HEK293 (cell line): ENCODE results near the gene POLR2E.

Experiments
- CTCF ChIP-seq: fragments of 450-650 bp; formaldehyde crosslinking; IDR thresholded peaks from 2 replicates; pipeline ENCODE4 v1.5.1; 2016; ENCODE audit warnings: missing biosample characterization, missing genetic modification characterization
- HIC1 ChIP-seq: fragments of 450-650 bp; formaldehyde crosslinking; IDR thresholded peaks from 2 replicates; pipeline ENCODE4 v1.5.1; 2016; ENCODE audit warnings: missing biosample characterization, missing genetic modification characterization
- MYNN ChIP-seq: fragments of 450-650 bp; formaldehyde crosslinking; IDR thresholded peaks from 2 replicates; pipeline ENCODE4 v1.5.1; 2016; ENCODE audit warnings: missing biosample characterization, missing genetic modification characterization, borderline replicate concordance
- REPIN1 ChIP-seq: fragments of 450-650 bp; formaldehyde crosslinking; IDR thresholded peaks from 2 replicates; pipeline ENCODE4 v1.5.1; 2017; ENCODE audit warnings: missing biosample characterization, missing genetic modification characterization, low read depth
- YY2 ChIP-seq: fragments of 450-650 bp; formaldehyde crosslinking; IDR thresholded peaks from 2 replicates; pipeline ENCODE4 v1.5.1; 2016; ENCODE audit warnings: missing biosample characterization, missing genetic modification characterization
- ZBTB17 ChIP-seq: fragments of 450-650 bp; formaldehyde crosslinking; IDR thresholded peaks from 2 replicates; pipeline ENCODE4 v1.5.1; 2016; ENCODE audit warnings: missing biosample characterization, missing genetic modification characterization
- ZBTB20 ChIP-seq: fragments of 450-650 bp; formaldehyde crosslinking; IDR thresholded peaks from 2 replicates; pipeline ENCODE4 v1.5.1; 2016; ENCODE audit warnings: missing biosample characterization, missing genetic modification characterization
- ZIC2 ChIP-seq: fragments of 450-650 bp; formaldehyde crosslinking; IDR thresholded peaks from 2 replicates; pipeline ENCODE4 v1.5.1; 2016; ENCODE audit warnings: missing biosample characterization, missing genetic modification characterization
- ZNF10 ChIP-seq: fragments of 450-650 bp; formaldehyde crosslinking; IDR thresholded peaks from 2 replicates; pipeline ENCODE4 v1.5.1; 2017; ENCODE audit warnings: missing biosample characterization, missing genetic modification characterization
- ZNF280C ChIP-seq: fragments of 450-650 bp; formaldehyde crosslinking; IDR thresholded peaks from 2 replicates; pipeline ENCODE4 v1.5.1; 2016; ENCODE audit warnings: missing biosample characterization, missing genetic modification characterization
- ZNF48 ChIP-seq: fragments of 450-650 bp; formaldehyde crosslinking; IDR thresholded peaks from 2 replicates; pipeline ENCODE4 v1.5.1; 2016; ENCODE audit warnings: missing biosample characterization, missing genetic modification characterization
- ZNF510 ChIP-seq: fragments of 450-650 bp; formaldehyde crosslinking; IDR thresholded peaks from 2 replicates; pipeline ENCODE4 v1.5.1; 2018; ENCODE audit warnings: mild to moderate bottlenecking, missing genetic modification characterization, missing biosample characterization; ENCODE audit not compliant: insufficient replicate concordance
- ZNF514 ChIP-seq: fragments of 450-650 bp; formaldehyde crosslinking; IDR thresholded peaks from 2 replicates; pipeline ENCODE4 v1.5.1; 2016; ENCODE audit warnings: missing biosample characterization, missing genetic modification characterization
- ZNF830 ChIP-seq: fragments of 450-650 bp; IDR thresholded peaks from 2 replicates; pipeline ENCODE4 v1.5.0; 2018; ENCODE audit warnings: missing biosample characterization, missing genetic modification characterization, low read depth, mild to moderate bottlenecking, moderate library complexity
- ZSCAN23 ChIP-seq: fragments of 450-650 bp; formaldehyde crosslinking; IDR thresholded peaks from 2 replicates; pipeline ENCODE4 v1.5.1; 2016; ENCODE audit warnings: missing biosample characterization, missing genetic modification characterization
- TF ChIP-seq, protein P1 (sequence below): fragments of 450-650 bp; formaldehyde crosslinking; IDR thresholded peaks from 2 replicates; pipeline ENCODE4 v1.5.1; 2016; ENCODE audit warnings: missing biosample characterization, missing genetic modification characterization, borderline replicate concordance
- TF ChIP-seq, protein P2 (sequence below): fragments of 450-650 bp; formaldehyde crosslinking; IDR thresholded peaks from 2 replicates; pipeline ENCODE4 v1.5.1; 2016; ENCODE audit warnings: missing biosample characterization, missing genetic modification characterization
- TF ChIP-seq, protein P3 (sequence below): fragments of 450-650 bp; formaldehyde crosslinking; IDR thresholded peaks from 2 replicates; pipeline ENCODE4 v1.5.1; 2017; ENCODE audit warnings: missing biosample characterization, missing genetic modification characterization

Gene POLR2E

GRCh38 chr19:1039646-1040475 is 55.3 kb downstream of the POLR2E start, which contains the start of gene ABCA7 (continued):
- TF ChIP-seq, protein P1, sequence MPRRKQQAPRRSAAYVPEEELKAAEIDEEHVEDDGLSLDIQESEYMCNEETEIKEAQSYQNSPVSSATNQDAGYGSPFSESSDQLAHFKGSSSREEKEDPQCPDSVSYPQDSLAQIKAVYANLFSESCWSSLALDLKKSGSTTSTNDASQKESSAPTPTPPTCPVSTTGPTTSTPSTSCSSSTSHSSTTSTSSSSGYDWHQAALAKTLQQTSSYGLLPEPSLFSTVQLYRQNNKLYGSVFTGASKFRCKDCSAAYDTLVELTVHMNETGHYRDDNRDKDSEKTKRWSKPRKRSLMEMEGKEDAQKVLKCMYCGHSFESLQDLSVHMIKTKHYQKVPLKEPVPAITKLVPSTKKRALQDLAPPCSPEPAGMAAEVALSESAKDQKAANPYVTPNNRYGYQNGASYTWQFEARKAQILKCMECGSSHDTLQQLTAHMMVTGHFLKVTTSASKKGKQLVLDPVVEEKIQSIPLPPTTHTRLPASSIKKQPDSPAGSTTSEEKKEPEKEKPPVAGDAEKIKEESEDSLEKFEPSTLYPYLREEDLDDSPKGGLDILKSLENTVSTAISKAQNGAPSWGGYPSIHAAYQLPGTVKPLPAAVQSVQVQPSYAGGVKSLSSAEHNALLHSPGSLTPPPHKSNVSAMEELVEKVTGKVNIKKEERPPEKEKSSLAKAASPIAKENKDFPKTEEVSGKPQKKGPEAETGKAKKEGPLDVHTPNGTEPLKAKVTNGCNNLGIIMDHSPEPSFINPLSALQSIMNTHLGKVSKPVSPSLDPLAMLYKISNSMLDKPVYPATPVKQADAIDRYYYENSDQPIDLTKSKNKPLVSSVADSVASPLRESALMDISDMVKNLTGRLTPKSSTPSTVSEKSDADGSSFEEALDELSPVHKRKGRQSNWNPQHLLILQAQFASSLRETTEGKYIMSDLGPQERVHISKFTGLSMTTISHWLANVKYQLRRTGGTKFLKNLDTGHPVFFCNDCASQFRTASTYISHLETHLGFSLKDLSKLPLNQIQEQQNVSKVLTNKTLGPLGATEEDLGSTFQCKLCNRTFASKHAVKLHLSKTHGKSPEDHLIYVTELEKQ (tag by site-specific recombination), result no peak
- TF ChIP-seq ZBTB20, result peak; percentile 61; the same call in 1 of the 2 replicates
- no peak for TF ChIP-seq ZNF514 (tag by site-specific recombination)
- no peak for TF ChIP-seq ZNF48 (tag by site-specific recombination)
- TF ChIP-seq, protein P2, sequence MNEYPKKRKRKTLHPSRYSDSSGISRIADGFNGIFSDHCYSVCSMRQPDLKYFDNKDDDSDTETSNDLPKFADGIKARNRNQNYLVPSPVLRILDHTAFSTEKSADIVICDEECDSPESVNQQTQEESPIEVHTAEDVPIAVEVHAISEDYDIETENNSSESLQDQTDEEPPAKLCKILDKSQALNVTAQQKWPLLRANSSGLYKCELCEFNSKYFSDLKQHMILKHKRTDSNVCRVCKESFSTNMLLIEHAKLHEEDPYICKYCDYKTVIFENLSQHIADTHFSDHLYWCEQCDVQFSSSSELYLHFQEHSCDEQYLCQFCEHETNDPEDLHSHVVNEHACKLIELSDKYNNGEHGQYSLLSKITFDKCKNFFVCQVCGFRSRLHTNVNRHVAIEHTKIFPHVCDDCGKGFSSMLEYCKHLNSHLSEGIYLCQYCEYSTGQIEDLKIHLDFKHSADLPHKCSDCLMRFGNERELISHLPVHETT (tag by site-specific recombination), result no peak; the same call in 1 of the 2 replicates
- TF ChIP-seq ZBTB17 (tag by site-specific recombination), result peak; percentile 57
- peak; percentile 94 for TF ChIP-seq HIC1 (tag by site-specific recombination)
- no peak for TF ChIP-seq ZNF830 (tag by site-specific recombination)
- TF ChIP-seq MYNN (tag by site-specific recombination), result no peak
- TF ChIP-seq YY2 (tag by site-specific recombination), result no peak
- TF ChIP-seq, protein P3, sequence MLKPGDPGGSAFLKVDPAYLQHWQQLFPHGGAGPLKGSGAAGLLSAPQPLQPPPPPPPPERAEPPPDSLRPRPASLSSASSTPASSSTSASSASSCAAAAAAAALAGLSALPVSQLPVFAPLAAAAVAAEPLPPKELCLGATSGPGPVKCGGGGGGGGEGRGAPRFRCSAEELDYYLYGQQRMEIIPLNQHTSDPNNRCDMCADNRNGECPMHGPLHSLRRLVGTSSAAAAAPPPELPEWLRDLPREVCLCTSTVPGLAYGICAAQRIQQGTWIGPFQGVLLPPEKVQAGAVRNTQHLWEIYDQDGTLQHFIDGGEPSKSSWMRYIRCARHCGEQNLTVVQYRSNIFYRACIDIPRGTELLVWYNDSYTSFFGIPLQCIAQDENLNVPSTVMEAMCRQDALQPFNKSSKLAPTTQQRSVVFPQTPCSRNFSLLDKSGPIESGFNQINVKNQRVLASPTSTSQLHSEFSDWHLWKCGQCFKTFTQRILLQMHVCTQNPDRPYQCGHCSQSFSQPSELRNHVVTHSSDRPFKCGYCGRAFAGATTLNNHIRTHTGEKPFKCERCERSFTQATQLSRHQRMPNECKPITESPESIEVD (tag by site-specific recombination), result no peak
- TF ChIP-seq REPIN1 (tag by site-specific recombination), result no peak
- no peak for TF ChIP-seq ZNF280C (tag by site-specific recombination)
- TF ChIP-seq ZIC2, result peak; percentile 67; the same call in 1 of the 2 replicates
- no peak for TF ChIP-seq ZNF510 (tag by site-specific recombination)
- TF ChIP-seq ZSCAN23 (tag by site-specific recombination), result no peak
- TF ChIP-seq ZNF10, result no peak
- peak; percentile 39; the same call in 1 of the 2 replicates for TF ChIP-seq CTCF (tag by site-specific recombination)
